Activated naive CD8-positive, alpha-beta T cell treated with anti-CD3 and anti-CD28 coated beads, Interleukin-2, amount 50 U/mL, for 24 hours (primary cell): Measurements from ENCODE around the gene PRTFDC1.

Experiments
- ATAC-seq: fragments of 150-1000 bp; cut with Tn5 transposase; one replicate; pipeline ENCODE4 v1.10.0; 2021
- DNase-seq: peaks from one replicate; pipeline ENCODE4 v3.0.0; 2021
- H3K27ac Mint-ChIP-seq: one replicate; pipeline ENCODE4 v1.8.0; 2021; ENCODE audit warnings: mild to moderate bottlenecking, mixed read lengths
- H3K27me3 Mint-ChIP-seq: one replicate; pipeline ENCODE4 v1.8.0; 2021; ENCODE audit warnings: mixed read lengths
- H3K36me3 Mint-ChIP-seq: one replicate; pipeline ENCODE4 v1.8.0; 2021; ENCODE audit warnings: low read depth, mixed read lengths
- H3K4me1 Mint-ChIP-seq: one replicate; pipeline ENCODE4 v1.8.0; 2021; ENCODE audit warnings: mixed read lengths
- H3K4me3 Mint-ChIP-seq: one replicate; pipeline ENCODE4 v1.8.0; 2021; ENCODE audit warnings: mild to moderate bottlenecking, moderate library complexity, mixed read lengths
- H3K9me3 Mint-ChIP-seq: one replicate; pipeline ENCODE4 v1.8.0; 2021; ENCODE audit warnings: mixed read lengths

PRTFDC1 gene

GRCh38 chr10:24871011-24871935 is 81.1 kb downstream of the PRTFDC1 start:
- no peak overlapping the region for H3K4me3 Mint-ChIP-seq
- no peak overlapping the region for H3K27ac Mint-ChIP-seq
- H3K4me1 Mint-ChIP-seq = peaks cover 14% of the 10 kb centered on the region
- no peak for ATAC-seq
- H3K27me3 Mint-ChIP-seq = no peaks in the 10 kb centered on the region
- no peak for DNase-seq
- peaks cover 4% of the 10 kb centered on the region for H3K36me3 Mint-ChIP-seq
- peaks cover 9% of the 10 kb centered on the region for H3K9me3 Mint-ChIP-seq

GRCh38 chr10:24869354-24870015 is 82.9 kb downstream of the PRTFDC1 start:
- peaks cover 4% of the 10 kb centered on the region for H3K9me3 Mint-ChIP-seq
- DNase-seq (no peak), ATAC-seq (no peak)
- peaks cover 25% of the 10 kb centered on the region for H3K4me1 Mint-ChIP-seq
- H3K27me3 Mint-ChIP-seq = no peaks in the 10 kb centered on the region
- H3K27ac Mint-ChIP-seq = no peak overlapping the region
- H3K4me3 Mint-ChIP-seq = no peak overlapping the region
- H3K36me3 Mint-ChIP-seq = peaks cover 4% of the 10 kb centered on the region

- ATAC-seq (no peak), DNase-seq (no peak)
- Mint-ChIP-seq H3K9me3 (no peaks in the 10 kb centered on the region), H3K27ac (no peak overlapping the region), H3K4me3 (no peak overlapping the region), H3K27me3 (no peaks in the 10 kb centered on the region), H3K36me3 (no peaks in the 10 kb centered on the region), H3K4me1 (peaks cover 29% of the 10 kb centered on the region)
Measured at GRCh38 chr10:24866604-24867583, 85.5 kb downstream of the PRTFDC1 start.

GRCh38 chr10:24865783-24866182 is 86.6 kb downstream of the PRTFDC1 start:
- H3K36me3 Mint-ChIP-seq = no peaks in the 10 kb centered on the region
- no peak overlapping the region for H3K4me3 Mint-ChIP-seq
- H3K27ac Mint-ChIP-seq = no peak overlapping the region
- H3K4me1 Mint-ChIP-seq = peaks cover 29% of the 10 kb centered on the region
- DNase-seq (no peak), ATAC-seq (no peak)
- no peaks in the 10 kb centered on the region for H3K27me3 Mint-ChIP-seq
- H3K9me3 Mint-ChIP-seq = no peaks in the 10 kb centered on the region

GRCh38 chr10:24862589-24862988 is 89.8 kb downstream of the PRTFDC1 start:
- Mint-ChIP-seq H3K36me3 (no peaks in the 10 kb centered on the region), H3K27ac (no peak overlapping the region), H3K27me3 (no peaks in the 10 kb centered on the region), H3K9me3 (no peaks in the 10 kb centered on the region), H3K4me1 (peaks cover 29% of the 10 kb centered on the region), H3K4me3 (no peak overlapping the region)
- DNase-seq (no peak), ATAC-seq (no peak)

GRCh38 chr10:24858288-24859270 is 93.8 kb downstream of the PRTFDC1 start:
- H3K27me3 Mint-ChIP-seq = no peaks in the 10 kb centered on the region
- DNase-seq = no peak
- H3K4me3 Mint-ChIP-seq = no peak overlapping the region
- H3K36me3 Mint-ChIP-seq = no peaks in the 10 kb centered on the region
- H3K4me1 Mint-ChIP-seq = no peaks in the 10 kb centered on the region
- ATAC-seq = no peak
- H3K27ac Mint-ChIP-seq = no peak overlapping the region
- no peaks in the 10 kb centered on the region for H3K9me3 Mint-ChIP-seq

- DNase-seq (no peak), ATAC-seq (no peak)
- Mint-ChIP-seq H3K4me3 (no peak overlapping the region), H3K9me3 (no peaks in the 10 kb centered on the region), H3K27me3 (no peaks in the 10 kb centered on the region), H3K27ac (no peak overlapping the region), H3K4me1 (no peaks in the 10 kb centered on the region), H3K36me3 (no peaks in the 10 kb centered on the region)
Measured at GRCh38 chr10:24857031-24857725, 95.2 kb downstream of the PRTFDC1 start.

- no peak for ATAC-seq
- Mint-ChIP-seq H3K4me3 (no peak overlapping the region), H3K4me1 (no peaks in the 10 kb centered on the region), H3K27me3 (no peaks in the 10 kb centered on the region), H3K36me3 (no peaks in the 10 kb centered on the region), H3K9me3 (no peaks in the 10 kb centered on the region), H3K27ac (no peak overlapping the region)
- no peak for DNase-seq
Measured at GRCh38 chr10:24854256-24854655, 98.2 kb downstream of the PRTFDC1 start.

- no peaks in the 10 kb centered on the region for H3K9me3 Mint-ChIP-seq
- H3K27me3 Mint-ChIP-seq = no peaks in the 10 kb centered on the region
- H3K36me3 Mint-ChIP-seq = no peaks in the 10 kb centered on the region
- ATAC-seq (no peak), DNase-seq (no peak)
- no peak overlapping the region for H3K4me3 Mint-ChIP-seq
- H3K27ac Mint-ChIP-seq = no peak overlapping the region
- H3K4me1 Mint-ChIP-seq = no peaks in the 10 kb centered on the region
Measured at GRCh38 chr10:24853661-24854060, 98.7 kb downstream of the PRTFDC1 start.

- Mint-ChIP-seq H3K36me3 (no peaks in the 10 kb centered on the region), H3K9me3 (no peaks in the 10 kb centered on the region), H3K4me1 (no peaks in the 10 kb centered on the region), H3K27me3 (no peaks in the 10 kb centered on the region), H3K4me3 (no peak overlapping the region), H3K27ac (no peak overlapping the region)
- no peak for ATAC-seq
- no peak for DNase-seq
Measured at GRCh38 chr10:24851629-24852028, 100.8 kb downstream of the PRTFDC1 start.

GRCh38 chr10:24850727-24851296 is 101.6 kb downstream of the PRTFDC1 start:
- Mint-ChIP-seq H3K4me3 (no peak overlapping the region), H3K27me3 (no peaks in the 10 kb centered on the region), H3K4me1 (no peaks in the 10 kb centered on the region), H3K27ac (no peak overlapping the region), H3K9me3 (no peaks in the 10 kb centered on the region), H3K36me3 (no peaks in the 10 kb centered on the region)
- no peak for ATAC-seq
- DNase-seq = no peak

- ATAC-seq (no peak), DNase-seq (no peak)
- no peak overlapping the region for H3K27ac Mint-ChIP-seq
- H3K27me3 Mint-ChIP-seq = no peaks in the 10 kb centered on the region
- H3K4me3 Mint-ChIP-seq = no peak overlapping the region
- no peaks in the 10 kb centered on the region for H3K36me3 Mint-ChIP-seq
- H3K4me1 Mint-ChIP-seq = no peaks in the 10 kb centered on the region
- no peaks in the 10 kb centered on the region for H3K9me3 Mint-ChIP-seq
Measured at GRCh38 chr10:24849501-24850299, 102.7 kb downstream of the PRTFDC1 start.
